ENCODE measurements around the gene TRPC4AP.

The TRPC4AP gene

DNA sequence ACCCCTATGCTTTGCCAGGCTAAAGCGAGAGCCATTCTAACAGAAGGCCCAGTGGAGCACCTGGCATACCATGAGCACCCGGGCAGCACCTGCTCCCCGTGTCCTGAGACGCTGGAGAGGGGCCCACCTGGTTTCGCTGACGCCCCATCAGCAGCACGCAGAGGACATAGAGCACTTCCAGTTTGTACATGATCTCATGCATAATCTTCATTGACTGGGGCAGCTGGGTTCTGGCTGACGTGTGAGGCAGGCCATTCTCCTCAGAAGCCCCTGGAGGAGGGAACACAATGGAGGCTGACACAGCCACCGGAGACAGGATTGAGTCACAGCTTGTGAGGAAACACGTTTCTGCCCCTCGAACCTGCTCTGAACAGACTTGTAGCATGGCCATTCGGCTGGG lies 71.5 kb downstream of the TRPC4AP start:
- ATAC-seq: no peak
- no peak for TF ChIP-seq OSR1 (CRISPR knock-in tag; IDR thresholded peaks at IDR 0.05)
- no peak for TF ChIP-seq PPARA (CRISPR knock-in tag; IDR thresholded peaks at IDR 0.05; ENCODE audit: borderline replicate concordance)
- no peak for TF ChIP-seq ISL1 (CRISPR knock-in tag; IDR thresholded peaks at IDR 0.05)
- no peak for TF ChIP-seq ARNTL (CRISPR knock-in tag; IDR thresholded peaks at IDR 0.05; ENCODE audit: borderline replicate concordance, low read depth)
- TF ChIP-seq ZNF70 (CRISPR knock-in tag; IDR thresholded peaks at IDR 0.05): no peak
- TF ChIP-seq BACH2 (CRISPR knock-in tag; IDR thresholded peaks at IDR 0.05; ENCODE audit: borderline replicate concordance): no peak
- TF ChIP-seq ZFP3 (CRISPR knock-in tag; IDR thresholded peaks at IDR 0.05): no peak
- no peak for TF ChIP-seq ZC3H10 (CRISPR knock-in tag; IDR thresholded peaks at IDR 0.05)
- no peak for TF ChIP-seq ZFP30 (CRISPR knock-in tag; IDR thresholded peaks at IDR 0.05)
- TF ChIP-seq POU6F1 (CRISPR knock-in tag; IDR thresholded peaks at IDR 0.05; ENCODE audit: borderline replicate concordance, low read depth): no peak
- TF ChIP-seq CSDC2 (CRISPR knock-in tag; IDR thresholded peaks at IDR 0.05): no peak

DNA sequence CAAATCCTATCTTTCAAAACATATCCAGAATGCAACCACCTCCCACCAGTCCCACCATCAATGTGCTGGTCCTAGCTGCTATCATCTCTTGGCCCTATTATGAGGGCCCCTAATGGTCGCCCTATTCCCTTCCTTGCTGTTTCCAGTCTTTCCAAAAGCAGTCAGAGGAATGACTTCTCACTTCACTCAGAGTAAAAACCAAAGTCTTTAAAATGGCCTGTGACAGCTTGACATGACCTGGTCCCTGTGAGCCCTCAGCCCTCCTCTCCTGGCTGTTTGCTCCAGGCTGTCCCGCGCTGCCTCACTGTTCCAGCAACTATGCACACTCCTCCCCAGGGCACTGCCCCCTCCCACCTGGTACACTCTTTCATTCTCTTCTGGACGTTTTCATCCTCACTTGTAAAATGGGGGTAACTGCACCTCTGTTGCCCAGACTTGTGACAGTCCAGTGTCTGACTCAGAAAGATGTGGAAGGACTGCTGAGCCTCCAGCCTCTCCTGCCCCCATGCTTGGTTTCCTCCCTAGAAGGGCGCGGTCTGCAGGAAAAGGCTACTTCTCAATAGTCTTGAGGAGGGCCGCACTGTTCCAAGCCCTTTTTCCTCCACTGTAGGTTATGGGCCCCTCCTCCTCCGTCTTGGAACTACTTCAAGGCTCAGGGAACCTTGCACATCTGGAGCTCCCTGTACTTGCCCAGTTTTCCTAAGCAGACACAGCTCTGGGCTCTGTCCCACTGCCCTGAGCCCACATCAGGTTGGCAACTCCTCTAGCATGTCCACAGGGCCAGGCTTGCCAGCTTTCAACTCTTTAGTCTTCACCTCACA lies 72.3 kb downstream of the TRPC4AP start:
- no peak for ATAC-seq
- TF ChIP-seq, protein P1, sequence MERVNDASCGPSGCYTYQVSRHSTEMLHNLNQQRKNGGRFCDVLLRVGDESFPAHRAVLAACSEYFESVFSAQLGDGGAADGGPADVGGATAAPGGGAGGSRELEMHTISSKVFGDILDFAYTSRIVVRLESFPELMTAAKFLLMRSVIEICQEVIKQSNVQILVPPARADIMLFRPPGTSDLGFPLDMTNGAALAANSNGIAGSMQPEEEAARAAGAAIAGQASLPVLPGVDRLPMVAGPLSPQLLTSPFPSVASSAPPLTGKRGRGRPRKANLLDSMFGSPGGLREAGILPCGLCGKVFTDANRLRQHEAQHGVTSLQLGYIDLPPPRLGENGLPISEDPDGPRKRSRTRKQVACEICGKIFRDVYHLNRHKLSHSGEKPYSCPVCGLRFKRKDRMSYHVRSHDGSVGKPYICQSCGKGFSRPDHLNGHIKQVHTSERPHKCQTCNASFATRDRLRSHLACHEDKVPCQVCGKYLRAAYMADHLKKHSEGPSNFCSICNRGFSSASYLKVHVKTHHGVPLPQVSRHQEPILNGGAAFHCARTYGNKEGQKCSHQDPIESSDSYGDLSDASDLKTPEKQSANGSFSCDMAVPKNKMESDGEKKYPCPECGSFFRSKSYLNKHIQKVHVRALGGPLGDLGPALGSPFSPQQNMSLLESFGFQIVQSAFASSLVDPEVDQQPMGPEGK (CRISPR knock-in tag; IDR thresholded peaks at IDR 0.05; ENCODE audit: borderline replicate concordance): no peak
- no peak for TF ChIP-seq POU6F1 (CRISPR knock-in tag; IDR thresholded peaks at IDR 0.05; ENCODE audit: borderline replicate concordance, low read depth)

DNA sequence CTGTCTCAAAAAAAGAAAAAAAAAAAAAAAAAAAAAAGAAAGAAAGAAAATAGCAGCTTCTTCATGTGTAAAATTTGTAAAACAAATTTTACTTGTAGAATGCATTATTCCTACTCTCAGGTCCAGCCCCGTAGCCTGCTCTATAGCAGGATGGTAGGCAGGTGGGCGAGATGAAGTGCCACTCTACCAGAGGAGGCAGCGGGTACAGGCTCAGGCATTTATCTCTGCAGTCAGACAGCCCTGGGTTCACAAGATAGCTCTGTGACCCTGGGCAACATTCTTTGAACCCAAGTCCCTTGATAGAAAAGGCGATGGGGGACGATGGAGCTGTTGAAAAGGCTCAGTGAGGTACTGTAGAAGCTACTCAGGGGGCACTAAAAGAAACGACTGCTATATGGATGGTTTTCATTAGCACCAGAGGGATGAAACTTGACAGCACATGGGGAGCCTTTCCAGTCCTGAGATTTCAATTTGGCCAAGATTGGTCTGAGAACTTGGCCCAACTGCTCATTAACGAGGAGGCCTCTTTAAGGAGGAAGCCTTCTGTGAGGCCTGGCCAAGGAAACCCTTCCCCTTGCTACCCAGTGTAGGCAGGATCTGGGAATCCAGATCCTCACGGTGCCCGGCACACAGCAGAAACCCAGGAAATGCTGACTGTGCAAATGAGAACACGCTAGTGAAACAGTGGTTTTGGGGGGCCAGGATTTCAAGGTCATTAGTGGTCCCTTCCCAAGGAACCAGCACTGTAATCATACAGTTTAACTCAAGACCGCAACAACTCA lies 73.8 kb downstream of the TRPC4AP start:
- ATAC-seq: no peak
- TF ChIP-seq CSDC2 (CRISPR knock-in tag; IDR thresholded peaks at IDR 0.05): no peak
- TF ChIP-seq ESRRG (CRISPR knock-in tag; IDR thresholded peaks at IDR 0.05): no peak
- TF ChIP-seq, protein P1 (CRISPR knock-in tag; IDR thresholded peaks at IDR 0.05; ENCODE audit: borderline replicate concordance): no peak
- TF ChIP-seq GLIS3 (CRISPR knock-in tag; IDR thresholded peaks at IDR 0.05): no peak
- no peak for TF ChIP-seq SNAI2 (CRISPR knock-in tag; IDR thresholded peaks at IDR 0.05)
- no peak for TF ChIP-seq ZFP30 (CRISPR knock-in tag; IDR thresholded peaks at IDR 0.05)
- TF ChIP-seq, protein P2, sequence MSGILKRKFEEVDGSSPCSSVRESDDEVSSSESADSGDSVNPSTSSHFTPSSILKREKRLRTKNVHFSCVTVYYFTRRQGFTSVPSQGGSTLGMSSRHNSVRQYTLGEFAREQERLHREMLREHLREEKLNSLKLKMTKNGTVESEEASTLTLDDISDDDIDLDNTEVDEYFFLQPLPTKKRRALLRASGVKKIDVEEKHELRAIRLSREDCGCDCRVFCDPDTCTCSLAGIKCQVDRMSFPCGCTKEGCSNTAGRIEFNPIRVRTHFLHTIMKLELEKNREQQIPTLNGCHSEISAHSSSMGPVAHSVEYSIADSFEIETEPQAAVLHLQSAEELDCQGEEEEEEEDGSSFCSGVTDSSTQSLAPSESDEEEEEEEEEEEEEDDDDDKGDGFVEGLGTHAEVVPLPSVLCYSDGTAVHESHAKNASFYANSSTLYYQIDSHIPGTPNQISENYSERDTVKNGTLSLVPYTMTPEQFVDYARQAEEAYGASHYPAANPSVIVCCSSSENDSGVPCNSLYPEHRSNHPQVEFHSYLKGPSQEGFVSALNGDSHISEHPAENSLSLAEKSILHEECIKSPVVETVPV (CRISPR knock-in tag; IDR thresholded peaks at IDR 0.05): no peak
- TF ChIP-seq TOX (CRISPR knock-in tag; IDR thresholded peaks at IDR 0.05; ENCODE audit: borderline replicate concordance): no peak
- no peak for TF ChIP-seq ZC3H10 (CRISPR knock-in tag; IDR thresholded peaks at IDR 0.05)
- TF ChIP-seq ZNF70 (CRISPR knock-in tag; IDR thresholded peaks at IDR 0.05): no peak
- TF ChIP-seq, protein P3, sequence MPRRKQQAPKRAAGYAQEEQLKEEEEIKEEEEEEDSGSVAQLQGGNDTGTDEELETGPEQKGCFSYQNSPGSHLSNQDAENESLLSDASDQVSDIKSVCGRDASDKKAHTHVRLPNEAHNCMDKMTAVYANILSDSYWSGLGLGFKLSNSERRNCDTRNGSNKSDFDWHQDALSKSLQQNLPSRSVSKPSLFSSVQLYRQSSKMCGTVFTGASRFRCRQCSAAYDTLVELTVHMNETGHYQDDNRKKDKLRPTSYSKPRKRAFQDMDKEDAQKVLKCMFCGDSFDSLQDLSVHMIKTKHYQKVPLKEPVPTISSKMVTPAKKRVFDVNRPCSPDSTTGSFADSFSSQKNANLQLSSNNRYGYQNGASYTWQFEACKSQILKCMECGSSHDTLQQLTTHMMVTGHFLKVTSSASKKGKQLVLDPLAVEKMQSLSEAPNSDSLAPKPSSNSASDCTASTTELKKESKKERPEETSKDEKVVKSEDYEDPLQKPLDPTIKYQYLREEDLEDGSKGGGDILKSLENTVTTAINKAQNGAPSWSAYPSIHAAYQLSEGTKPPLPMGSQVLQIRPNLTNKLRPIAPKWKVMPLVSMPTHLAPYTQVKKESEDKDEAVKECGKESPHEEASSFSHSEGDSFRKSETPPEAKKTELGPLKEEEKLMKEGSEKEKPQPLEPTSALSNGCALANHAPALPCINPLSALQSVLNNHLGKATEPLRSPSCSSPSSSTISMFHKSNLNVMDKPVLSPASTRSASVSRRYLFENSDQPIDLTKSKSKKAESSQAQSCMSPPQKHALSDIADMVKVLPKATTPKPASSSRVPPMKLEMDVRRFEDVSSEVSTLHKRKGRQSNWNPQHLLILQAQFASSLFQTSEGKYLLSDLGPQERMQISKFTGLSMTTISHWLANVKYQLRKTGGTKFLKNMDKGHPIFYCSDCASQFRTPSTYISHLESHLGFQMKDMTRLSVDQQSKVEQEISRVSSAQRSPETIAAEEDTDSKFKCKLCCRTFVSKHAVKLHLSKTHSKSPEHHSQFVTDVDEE (CRISPR knock-in tag; IDR thresholded peaks at IDR 0.05): no peak
- no peak for TF ChIP-seq RARB (CRISPR knock-in tag; IDR thresholded peaks at IDR 0.05)
- no peak for TF ChIP-seq TCF4 (CRISPR knock-in tag; IDR thresholded peaks at IDR 0.05; ENCODE audit: borderline replicate concordance)
- TF ChIP-seq ZFP3 (CRISPR knock-in tag; IDR thresholded peaks at IDR 0.05): no peak
